NCI-H128 (cell line): Measurements from ENCODE around the gene UGT3A2.

ENCODE experiments used
- DNase-seq: peaks from one replicate; lab custom pipeline; 2025; ENCODE audit not compliant: unreplicated experiment; lab: John Stamatoyannopoulos, UW

Gene UGT3A2

GRCh38 chr5:36066540-36067210 lies at the start of gene UGT3A2:
TSS of gene UGT3A2 (minus strand) at chr5:36066882. CDS start at chr5:36066789, 93 bp downstream.
- no peak for DNase-seq

GRCh38 chr5:36111238-36111637 lies 44.6 kb upstream of the UGT3A2 start:
- DNase-seq, result no peak

- DNase-seq, result no peak
These were observed 42.2 kb upstream of the UGT3A2 start for GRCh38 chr5:36108758-36109460.

GRCh38 chr5:36105819-36106218 lies 39.1 kb upstream of the UGT3A2 start:
- DNase-seq, result no peak

- DNase-seq, result no peak
These were observed 33.1 kb upstream of the UGT3A2 start for GRCh38 chr5:36099748-36100147.

GRCh38 chr5:36096486-36096885 lies 29.8 kb upstream of the UGT3A2 start:
- DNase-seq, result no peak

- DNase-seq, result no peak
These were observed 23.3 kb upstream of the UGT3A2 start for GRCh38 chr5:36089989-36090388.

GRCh38 chr5:36079200-36079781 lies 12.6 kb upstream of the UGT3A2 start:
- DNase-seq, result peak; percentile 36

GRCh38 chr5:36078430-36078829 lies 11.7 kb upstream of the UGT3A2 start:
- DNase-seq, result no peak

- peak; percentile 27 for DNase-seq
These were observed 7.0 kb upstream of the UGT3A2 start for GRCh38 chr5:36073595-36074216.

- DNase-seq, result no peak
These were observed 4.2 kb upstream of the UGT3A2 start for GRCh38 chr5:36070687-36071571.

- DNase-seq, result no peak
These were observed 2.1 kb upstream of the UGT3A2 start for GRCh38 chr5:36068751-36069281.

- no peak for DNase-seq
These were observed 612 bp downstream of the UGT3A2 start for GRCh38 chr5:36066001-36066539.

- no peak for DNase-seq
These were observed 6.2 kb downstream of the UGT3A2 start for GRCh38 chr5:36060420-36060887.

GRCh38 chr5:36059571-36060419 lies 6.9 kb downstream of the UGT3A2 start:
- DNase-seq, result no peak

- no peak for DNase-seq
These were observed 7.9 kb downstream of the UGT3A2 start for GRCh38 chr5:36058776-36059175.

- DNase-seq, result no peak
These were observed 9.3 kb downstream of the UGT3A2 start for GRCh38 chr5:36057386-36057785.

GRCh38 chr5:36056422-36056821 lies 10.3 kb downstream of the UGT3A2 start:
- no peak for DNase-seq

- DNase-seq, result no peak
These were observed 10.7 kb downstream of the UGT3A2 start for GRCh38 chr5:36055984-36056383.
